ENCODE results near the gene RYR2.

The RYR2 gene

DNA sequence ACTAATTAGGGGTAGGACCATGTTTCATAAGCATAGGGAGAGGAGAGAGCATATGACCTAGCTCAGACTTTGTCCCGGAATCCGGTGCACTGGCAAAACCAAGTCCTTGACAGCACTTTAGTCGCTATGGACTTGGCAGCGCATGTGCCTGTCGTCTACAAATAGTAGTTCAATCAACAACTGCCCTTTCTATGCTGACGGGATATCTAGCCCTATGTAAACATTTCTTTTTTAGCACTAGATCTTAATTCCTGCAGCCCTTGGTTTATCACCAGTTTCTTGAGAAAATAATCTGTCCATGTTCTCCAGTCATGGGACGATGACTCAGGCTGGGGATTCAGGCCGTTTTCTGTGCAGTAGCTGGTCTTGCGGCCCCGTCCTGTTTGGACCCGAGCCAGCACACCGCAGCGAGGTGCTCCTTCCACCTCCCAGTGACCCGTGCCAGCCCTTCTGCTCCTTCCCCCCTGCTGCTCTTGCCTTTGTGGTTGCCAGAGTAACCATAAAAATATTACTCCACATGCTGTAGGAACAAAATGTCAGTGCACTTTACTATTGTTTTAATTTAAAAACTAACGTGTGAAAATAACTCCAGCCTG lies 29.1 kb upstream of the RYR2 start:
- H3K4me3 ChIP-seq (ENCODE audit: low read depth, low read length) = no peak overlapping the region
- TF ChIP-seq CTCF (IDR thresholded peaks at IDR 0.05; ENCODE audit: low read depth, low read length) = no peak

DNA sequence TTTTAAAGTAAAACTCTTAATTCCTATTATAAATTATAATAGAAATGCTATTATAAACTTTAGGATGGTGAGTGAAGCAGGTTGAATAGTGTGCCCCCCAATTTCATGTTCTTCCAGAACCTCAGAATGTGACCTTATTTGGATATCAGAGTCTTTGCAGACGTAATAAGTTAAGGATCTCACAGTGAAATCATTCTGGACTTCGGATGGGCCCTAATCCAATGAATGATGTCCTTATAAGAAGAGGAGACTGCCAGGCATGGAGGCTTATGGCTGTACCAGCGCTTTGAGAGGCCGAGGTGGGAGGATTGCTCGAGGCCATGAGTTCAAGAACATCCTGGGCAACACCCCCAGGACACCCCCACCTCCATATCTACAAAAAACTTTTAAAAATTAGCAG lies 28.4 kb upstream of the RYR2 start:
- no peak for TF ChIP-seq CTCF (IDR thresholded peaks at IDR 0.05; ENCODE audit: low read depth, low read length)
- H3K4me3 ChIP-seq (ENCODE audit: low read depth, low read length) = no peak overlapping the region

GRCh38 chr1:237016626-237017025 lies 25.4 kb upstream of the RYR2 start:
- H3K4me3 ChIP-seq (ENCODE audit: low read depth, low read length) = no peak overlapping the region

GRCh38 chr1:237018896-237019295 lies 23.1 kb upstream of the RYR2 start:
- no peak for TF ChIP-seq CTCF (IDR thresholded peaks at IDR 0.05; ENCODE audit: low read depth, low read length)
- H3K4me3 ChIP-seq (ENCODE audit: low read depth, low read length) = no peak overlapping the region

More at GRCh38 chr1:237016626-237017025, 25.4 kb upstream of the RYR2 start:
- no peak for TF ChIP-seq CTCF (IDR thresholded peaks at IDR 0.05; ENCODE audit: low read depth, low read length)

DNA sequence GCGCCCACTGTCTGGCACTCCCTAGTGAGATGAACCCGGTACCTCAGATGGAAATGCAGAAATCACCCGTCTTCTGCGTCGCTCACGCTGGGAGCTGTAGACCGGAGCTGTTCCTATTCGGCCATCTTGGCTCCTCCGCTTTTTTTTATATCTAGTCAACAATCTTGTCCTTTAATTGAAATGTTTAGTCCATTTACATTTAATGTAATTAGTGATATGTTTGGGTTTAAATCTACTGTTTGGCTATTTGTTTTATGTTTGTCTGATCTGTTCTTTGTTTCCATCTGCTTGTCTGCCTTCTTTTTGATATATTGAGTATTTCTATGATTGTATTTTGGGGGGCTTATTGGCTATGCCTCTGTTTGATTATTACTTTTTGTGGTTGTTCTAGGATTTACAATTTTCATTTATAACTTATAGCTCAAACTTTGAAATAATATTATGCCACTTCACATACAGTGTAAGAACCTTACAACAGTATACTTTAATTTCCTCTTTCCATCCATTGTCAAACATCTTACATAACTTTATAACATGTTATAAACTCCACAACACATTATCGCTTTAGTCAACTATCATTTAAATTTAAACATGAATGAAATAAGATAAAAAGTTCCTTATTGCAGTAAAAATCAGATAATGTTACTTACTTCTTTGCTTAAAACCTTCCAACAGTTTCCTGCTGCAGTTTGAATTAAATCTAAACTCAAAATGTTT lies 16.5 kb upstream of the RYR2 start:
- H3K4me3 ChIP-seq (ENCODE audit: low read depth, low read length) = no peak overlapping the region
- no peak for TF ChIP-seq CTCF (IDR thresholded peaks at IDR 0.05; ENCODE audit: low read depth, low read length)

DNA sequence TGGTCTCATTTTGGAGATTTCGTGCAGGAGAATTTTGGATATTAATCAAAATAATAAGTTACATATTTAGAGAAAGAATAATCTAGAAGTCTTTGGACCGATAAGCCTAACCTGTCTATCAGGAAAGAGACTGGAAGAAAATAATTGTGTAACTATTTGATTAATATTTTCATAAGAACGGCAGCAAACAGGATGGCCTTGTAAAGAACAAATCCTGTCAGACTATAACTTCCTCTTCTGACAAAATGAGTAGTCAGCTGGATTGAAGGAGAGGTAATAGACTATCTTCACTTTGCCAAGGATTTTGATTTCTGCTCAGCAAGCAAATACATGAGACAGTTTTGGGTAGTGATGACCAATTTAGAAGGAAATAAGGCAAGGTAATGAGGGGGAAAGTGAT lies 12.7 kb upstream of the RYR2 start:
- TF ChIP-seq CTCF (IDR thresholded peaks at IDR 0.05; ENCODE audit: low read depth, low read length) = no peak
- H3K4me3 ChIP-seq (ENCODE audit: low read depth, low read length) = no peak overlapping the region

GRCh38 chr1:237029850-237030535 lies 12.0 kb upstream of the RYR2 start:
- no peak overlapping the region for H3K4me3 ChIP-seq (ENCODE audit: low read depth, low read length)
- TF ChIP-seq CTCF (IDR thresholded peaks at IDR 0.05; ENCODE audit: low read depth, low read length) = no peak
